ENCODE measurements around the gene BACE2.

DNA sequence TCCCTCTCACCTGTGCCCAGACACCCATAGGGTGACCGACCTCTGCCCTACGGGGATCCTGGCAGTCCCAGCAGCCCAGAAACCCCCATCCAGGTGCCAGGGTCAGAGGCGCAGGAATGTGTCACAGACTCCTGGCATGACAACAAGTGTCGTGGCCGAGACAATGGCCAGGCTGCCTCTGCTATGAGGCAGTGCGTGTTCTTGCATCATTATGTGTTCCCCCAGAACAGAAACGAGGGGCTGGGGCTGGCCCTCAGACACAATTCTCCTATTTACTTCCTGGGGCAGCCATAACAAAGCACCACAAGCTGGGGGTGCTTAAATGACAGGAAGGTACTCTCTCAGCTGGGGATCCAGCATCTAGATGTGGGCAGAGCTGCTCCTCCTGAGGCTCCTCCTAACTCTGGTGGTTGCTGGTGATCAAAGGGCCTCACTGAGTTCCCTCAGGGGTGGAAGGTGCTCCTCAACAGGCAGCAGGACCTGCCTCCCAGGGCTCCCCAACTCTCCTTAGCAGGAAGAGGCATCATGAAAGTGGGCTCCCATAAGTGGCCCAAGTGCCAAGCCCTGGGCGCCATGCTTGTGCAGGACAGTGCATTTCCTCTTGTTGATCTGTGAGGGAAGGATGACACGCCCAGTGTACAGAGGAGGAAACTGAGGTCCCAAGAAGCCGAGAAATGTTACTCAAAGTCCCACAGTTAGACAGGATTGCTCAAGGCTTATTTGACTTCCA lies 24.2 kb upstream of the BACE2 start:
- TF ChIP-seq GLIS1 (tag by site-specific recombination; IDR thresholded peaks at IDR 0.05) (no peak), ZNF501 (tag by site-specific recombination; IDR thresholded peaks at IDR 0.05) (no peak)
- TF ChIP-seq, protein P1, sequence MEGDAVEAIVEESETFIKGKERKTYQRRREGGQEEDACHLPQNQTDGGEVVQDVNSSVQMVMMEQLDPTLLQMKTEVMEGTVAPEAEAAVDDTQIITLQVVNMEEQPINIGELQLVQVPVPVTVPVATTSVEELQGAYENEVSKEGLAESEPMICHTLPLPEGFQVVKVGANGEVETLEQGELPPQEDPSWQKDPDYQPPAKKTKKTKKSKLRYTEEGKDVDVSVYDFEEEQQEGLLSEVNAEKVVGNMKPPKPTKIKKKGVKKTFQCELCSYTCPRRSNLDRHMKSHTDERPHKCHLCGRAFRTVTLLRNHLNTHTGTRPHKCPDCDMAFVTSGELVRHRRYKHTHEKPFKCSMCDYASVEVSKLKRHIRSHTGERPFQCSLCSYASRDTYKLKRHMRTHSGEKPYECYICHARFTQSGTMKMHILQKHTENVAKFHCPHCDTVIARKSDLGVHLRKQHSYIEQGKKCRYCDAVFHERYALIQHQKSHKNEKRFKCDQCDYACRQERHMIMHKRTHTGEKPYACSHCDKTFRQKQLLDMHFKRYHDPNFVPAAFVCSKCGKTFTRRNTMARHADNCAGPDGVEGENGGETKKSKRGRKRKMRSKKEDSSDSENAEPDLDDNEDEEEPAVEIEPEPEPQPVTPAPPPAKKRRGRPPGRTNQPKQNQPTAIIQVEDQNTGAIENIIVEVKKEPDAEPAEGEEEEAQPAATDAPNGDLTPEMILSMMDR (tag by site-specific recombination; IDR thresholded peaks at IDR 0.05) = no peak
